ENCODE measurements around the gene RUNX3. TPM values are rescaled to one million over a fixed set of nuclear protein-coding genes. Genes with fewer than 3 reads are reported as not detected.

Gene RUNX3
- total RNA-seq, 1 donor = not detected

GRCh38 chr1:24875991-24876506 is 54.0 kb downstream of the RUNX3 start:
- no peak overlapping the region for H3K4me3 ChIP-seq (ENCODE audit: low read depth, low read length)

GRCh38 chr1:24875257-24875656 is 54.8 kb downstream of the RUNX3 start:
- no peak for TF ChIP-seq CTCF (IDR thresholded peaks at IDR 0.05; ENCODE audit: insufficient read depth, low read length)
- no peak for DNase-seq (ENCODE audit: low read depth)
- no peak overlapping the region for H3K4me3 ChIP-seq (ENCODE audit: low read depth, low read length)

More at GRCh38 chr1:24875991-24876506, 54.0 kb downstream of the RUNX3 start:
- no peak for TF ChIP-seq CTCF (IDR thresholded peaks at IDR 0.05; ENCODE audit: insufficient read depth, low read length)
- DNase-seq (ENCODE audit: low read depth) = no peak

GRCh38 chr1:24874611-24875234 is 55.4 kb downstream of the RUNX3 start:
- TF ChIP-seq CTCF (IDR thresholded peaks at IDR 0.05; ENCODE audit: insufficient read depth, low read length) = no peak
- peak; percentile 47 for DNase-seq (ENCODE audit: low read depth)
- H3K4me3 ChIP-seq (ENCODE audit: low read depth, low read length) = no peak overlapping the region

GRCh38 chr1:24874056-24874455 is 56.0 kb downstream of the RUNX3 start:
- H3K4me3 ChIP-seq (ENCODE audit: low read depth, low read length) = no peak overlapping the region
- DNase-seq (ENCODE audit: low read depth) = no peak
- TF ChIP-seq CTCF (IDR thresholded peaks at IDR 0.05; ENCODE audit: insufficient read depth, low read length) = no peak

- TF ChIP-seq CTCF (IDR thresholded peaks at IDR 0.05; ENCODE audit: insufficient read depth, low read length) = no peak
- no peak for DNase-seq (ENCODE audit: low read depth)
- no peak overlapping the region for H3K4me3 ChIP-seq (ENCODE audit: low read depth, low read length)
Observed at GRCh38 chr1:24873148-24873547, 56.9 kb downstream of the RUNX3 start.

- DNase-seq (ENCODE audit: low read depth) = no peak
- TF ChIP-seq CTCF (IDR thresholded peaks at IDR 0.05; ENCODE audit: insufficient read depth, low read length) = no peak
- H3K4me3 ChIP-seq (ENCODE audit: low read depth, low read length) = no peak overlapping the region
Observed at GRCh38 chr1:24872061-24872850, 57.8 kb downstream of the RUNX3 start.

Data from fibroblast of the aortic adventitia (primary cell).